Measurements from ENCODE around the gene SLC2A6. TPM values are rescaled to one million over a fixed set of nuclear protein-coding genes. Genes with fewer than 3 reads are reported as not detected.

The SLC2A6 gene
- total and polyA plus RNA-seq, 2 of the 8 experiments (the other 6 are each of a cell fraction or from before 2014, with no cell fraction given) = 16.6 to 17.8 TPM

- no peak for TF ChIP-seq CHD7 (IDR thresholded peaks at IDR 0.05; ENCODE audit: insufficient replicate concordance, low read length)
- TF ChIP-seq CHD2 (IDR thresholded peaks at IDR 0.05; ENCODE audit: low read length) = no peak
- TF ChIP-seq BCL11A (IDR thresholded peaks at IDR 0.05; ENCODE audit: low read depth in 2 of 2, low read length in 2 of 2) = no peak
- TF ChIP-seq CBX8 (IDR thresholded peaks at IDR 0.05; ENCODE audit: borderline replicate concordance, low read depth, low read length) = no peak
- no peak for TF ChIP-seq CTBP2 (IDR thresholded peaks at IDR 0.05; ENCODE audit: borderline replicate concordance, insufficient read depth, insufficient read length, low read length)
- TF ChIP-seq HDAC2 (IDR thresholded peaks at IDR 0.05; ENCODE audit: borderline replicate concordance in 1 of 2, low read depth in 2 of 2, low read length in 2 of 2) = no peak
- no peak for TF ChIP-seq TCF12 (IDR thresholded peaks at IDR 0.05; ENCODE audit: low read depth, low read length)
- TF ChIP-seq SP1 (IDR thresholded peaks at IDR 0.05; ENCODE audit: low read depth, low read length) = no peak
- TF ChIP-seq HDAC6 (IDR thresholded peaks at IDR 0.05; ENCODE audit: low read depth, low read length) = no peak
- TF ChIP-seq SP2 (IDR thresholded peaks at IDR 0.05; ENCODE audit: low read length) = no peak
- no peak for TF ChIP-seq BRCA1 (IDR thresholded peaks at IDR 0.05; ENCODE audit: low read depth, low read length)
- no peak for TF ChIP-seq SAP30 (IDR thresholded peaks at IDR 0.05; ENCODE audit: insufficient read depth, insufficient replicate concordance, low read length)
Measured at GRCh38 chr9:133511607-133512006, 32.7 kb upstream of the SLC2A6 start (continued).
